Measurements from ENCODE around the gene CEP68.

DNA sequence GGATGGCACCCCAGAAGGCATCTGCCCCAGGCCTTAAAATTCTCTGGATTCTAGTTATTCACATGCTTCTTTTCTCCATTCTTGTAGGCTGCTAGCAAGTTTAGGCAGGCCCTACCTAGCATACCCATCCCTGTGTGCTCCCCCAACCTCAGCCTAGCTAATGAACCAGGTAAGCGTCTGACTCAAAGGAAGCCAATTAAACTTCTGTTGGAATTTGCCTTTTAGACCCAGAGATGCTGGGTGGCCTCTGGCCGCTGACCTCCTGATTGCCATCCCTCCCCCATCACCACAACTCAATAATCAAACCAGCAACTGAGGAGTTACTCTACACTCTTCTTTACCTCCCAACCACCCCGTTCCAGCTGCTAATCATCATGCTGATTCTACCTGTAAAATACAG, 19.0 kb upstream of the CEP68 start:
- TF ChIP-seq POLR2AphosphoS5 (IDR thresholded peaks at IDR 0.05; ENCODE audit: low read depth, low read length) (no peak), POLR2A (IDR thresholded peaks at IDR 0.05; ENCODE audit: low read depth, low read length) (no peak)

All from GM12891 (cell line).